ENCODE results near the gene CNNM2.

Gene CNNM2

DNA sequence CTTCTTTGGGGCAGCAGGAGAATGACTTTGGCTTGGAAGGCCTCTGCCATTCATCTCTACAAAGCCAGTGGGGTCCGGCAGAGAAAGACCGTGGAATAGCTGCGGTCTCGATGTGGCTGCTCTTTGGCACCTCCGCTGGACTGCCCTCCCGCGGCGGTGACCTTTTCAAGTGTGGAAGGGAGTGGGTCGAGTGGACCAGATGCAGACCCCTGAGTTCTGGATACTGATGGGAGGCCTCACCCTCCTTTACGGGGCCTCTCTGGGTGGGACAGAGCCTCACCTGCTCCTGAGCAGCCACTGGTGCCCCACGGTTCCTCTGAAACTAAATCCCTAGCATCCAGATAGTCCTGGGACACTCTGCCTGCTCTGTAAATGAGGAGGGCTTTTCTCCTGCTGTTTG is 161.9 kb downstream of the CNNM2 start:
- no peak for DNase-seq (ENCODE audit: low read depth in 1 of 2, low spot score in 1 of 2)
- Histone ChIP-seq H3K27ac (replicated peaks) (no peak overlapping the region), H3K4me3 (replicated peaks; ENCODE audit: insufficient read depth, low read length) (no peak overlapping the region), H3K27me3 (ENCODE audit: insufficient read depth, poor library complexity, severe bottlenecking) (no peaks in the 10 kb centered on the region)
- TF ChIP-seq POLR2AphosphoS5 (IDR thresholded peaks at IDR 0.05; ENCODE audit: low read depth), result no peak
- TF ChIP-seq, protein P1, sequence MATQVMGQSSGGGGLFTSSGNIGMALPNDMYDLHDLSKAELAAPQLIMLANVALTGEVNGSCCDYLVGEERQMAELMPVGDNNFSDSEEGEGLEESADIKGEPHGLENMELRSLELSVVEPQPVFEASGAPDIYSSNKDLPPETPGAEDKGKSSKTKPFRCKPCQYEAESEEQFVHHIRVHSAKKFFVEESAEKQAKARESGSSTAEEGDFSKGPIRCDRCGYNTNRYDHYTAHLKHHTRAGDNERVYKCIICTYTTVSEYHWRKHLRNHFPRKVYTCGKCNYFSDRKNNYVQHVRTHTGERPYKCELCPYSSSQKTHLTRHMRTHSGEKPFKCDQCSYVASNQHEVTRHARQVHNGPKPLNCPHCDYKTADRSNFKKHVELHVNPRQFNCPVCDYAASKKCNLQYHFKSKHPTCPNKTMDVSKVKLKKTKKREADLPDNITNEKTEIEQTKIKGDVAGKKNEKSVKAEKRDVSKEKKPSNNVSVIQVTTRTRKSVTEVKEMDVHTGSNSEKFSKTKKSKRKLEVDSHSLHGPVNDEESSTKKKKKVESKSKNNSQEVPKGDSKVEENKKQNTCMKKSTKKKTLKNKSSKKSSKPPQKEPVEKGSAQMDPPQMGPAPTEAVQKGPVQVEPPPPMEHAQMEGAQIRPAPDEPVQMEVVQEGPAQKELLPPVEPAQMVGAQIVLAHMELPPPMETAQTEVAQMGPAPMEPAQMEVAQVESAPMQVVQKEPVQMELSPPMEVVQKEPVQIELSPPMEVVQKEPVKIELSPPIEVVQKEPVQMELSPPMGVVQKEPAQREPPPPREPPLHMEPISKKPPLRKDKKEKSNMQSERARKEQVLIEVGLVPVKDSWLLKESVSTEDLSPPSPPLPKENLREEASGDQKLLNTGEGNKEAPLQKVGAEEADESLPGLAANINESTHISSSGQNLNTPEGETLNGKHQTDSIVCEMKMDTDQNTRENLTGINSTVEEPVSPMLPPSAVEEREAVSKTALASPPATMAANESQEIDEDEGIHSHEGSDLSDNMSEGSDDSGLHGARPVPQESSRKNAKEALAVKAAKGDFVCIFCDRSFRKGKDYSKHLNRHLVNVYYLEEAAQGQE (IDR thresholded peaks at IDR 0.05; ENCODE audit: insufficient replicate concordance, low read depth), result no peak
- TF ChIP-seq, protein P2, sequence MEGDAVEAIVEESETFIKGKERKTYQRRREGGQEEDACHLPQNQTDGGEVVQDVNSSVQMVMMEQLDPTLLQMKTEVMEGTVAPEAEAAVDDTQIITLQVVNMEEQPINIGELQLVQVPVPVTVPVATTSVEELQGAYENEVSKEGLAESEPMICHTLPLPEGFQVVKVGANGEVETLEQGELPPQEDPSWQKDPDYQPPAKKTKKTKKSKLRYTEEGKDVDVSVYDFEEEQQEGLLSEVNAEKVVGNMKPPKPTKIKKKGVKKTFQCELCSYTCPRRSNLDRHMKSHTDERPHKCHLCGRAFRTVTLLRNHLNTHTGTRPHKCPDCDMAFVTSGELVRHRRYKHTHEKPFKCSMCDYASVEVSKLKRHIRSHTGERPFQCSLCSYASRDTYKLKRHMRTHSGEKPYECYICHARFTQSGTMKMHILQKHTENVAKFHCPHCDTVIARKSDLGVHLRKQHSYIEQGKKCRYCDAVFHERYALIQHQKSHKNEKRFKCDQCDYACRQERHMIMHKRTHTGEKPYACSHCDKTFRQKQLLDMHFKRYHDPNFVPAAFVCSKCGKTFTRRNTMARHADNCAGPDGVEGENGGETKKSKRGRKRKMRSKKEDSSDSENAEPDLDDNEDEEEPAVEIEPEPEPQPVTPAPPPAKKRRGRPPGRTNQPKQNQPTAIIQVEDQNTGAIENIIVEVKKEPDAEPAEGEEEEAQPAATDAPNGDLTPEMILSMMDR (IDR thresholded peaks at IDR 0.05; ENCODE audit: insufficient read depth, low read length), result no peak
- TF ChIP-seq GABPA (IDR thresholded peaks at IDR 0.05; ENCODE audit: low read depth), result no peak
- no peak for TF ChIP-seq SPI1 (IDR thresholded peaks at IDR 0.05; ENCODE audit: borderline replicate concordance, low read depth)

DNA sequence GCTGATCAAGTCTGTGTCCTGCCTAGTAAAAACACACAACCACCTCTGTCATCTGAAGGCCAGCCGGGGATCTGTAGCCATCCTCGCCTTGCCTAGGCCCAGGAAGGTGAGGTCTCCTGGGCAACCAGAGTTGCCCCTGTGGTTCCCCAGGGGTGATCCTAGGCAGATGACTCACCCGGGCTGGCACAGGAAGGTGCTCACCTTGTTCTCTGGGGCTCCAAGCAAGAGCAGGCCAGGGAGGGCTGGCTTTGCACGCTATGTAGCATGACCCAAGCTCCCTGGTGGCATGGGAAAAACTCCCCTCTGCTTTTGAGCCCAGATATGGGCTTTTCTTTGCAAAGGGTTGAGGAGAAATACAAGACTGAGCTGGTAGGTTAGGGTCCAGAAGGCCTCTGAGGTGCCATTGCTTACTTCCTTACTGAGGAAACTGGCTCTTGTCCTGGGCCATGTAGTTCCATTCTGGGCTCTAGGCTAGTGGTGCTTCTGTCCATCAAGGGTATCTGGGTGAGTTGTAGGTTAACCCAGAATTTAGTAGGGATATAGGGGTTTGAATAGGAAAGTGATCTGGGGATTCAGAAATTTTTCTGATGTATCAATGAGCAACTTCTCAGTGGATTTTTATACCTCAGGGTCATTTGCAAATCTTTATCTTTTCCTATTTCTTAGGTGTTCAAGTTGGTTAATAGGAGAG is 162.9 kb downstream of the CNNM2 start:
- Histone ChIP-seq H3K27ac (replicated peaks) (no peak overlapping the region), H3K4me3 (replicated peaks; ENCODE audit: insufficient read depth, low read length) (no peak overlapping the region), H3K27me3 (ENCODE audit: insufficient read depth, poor library complexity, severe bottlenecking) (no peaks in the 10 kb centered on the region)
- TF ChIP-seq, protein P2 (IDR thresholded peaks at IDR 0.05; ENCODE audit: insufficient read depth, low read length), result no peak
- TF ChIP-seq SPI1 (IDR thresholded peaks at IDR 0.05; ENCODE audit: borderline replicate concordance, low read depth) (no peak), GABPA (IDR thresholded peaks at IDR 0.05; ENCODE audit: low read depth) (no peak), POLR2AphosphoS5 (IDR thresholded peaks at IDR 0.05; ENCODE audit: low read depth) (no peak)
- TF ChIP-seq, protein P1 (IDR thresholded peaks at IDR 0.05; ENCODE audit: insufficient replicate concordance, low read depth), result no peak
- no peak for DNase-seq (ENCODE audit: low read depth in 1 of 2, low spot score in 1 of 2)

DNA sequence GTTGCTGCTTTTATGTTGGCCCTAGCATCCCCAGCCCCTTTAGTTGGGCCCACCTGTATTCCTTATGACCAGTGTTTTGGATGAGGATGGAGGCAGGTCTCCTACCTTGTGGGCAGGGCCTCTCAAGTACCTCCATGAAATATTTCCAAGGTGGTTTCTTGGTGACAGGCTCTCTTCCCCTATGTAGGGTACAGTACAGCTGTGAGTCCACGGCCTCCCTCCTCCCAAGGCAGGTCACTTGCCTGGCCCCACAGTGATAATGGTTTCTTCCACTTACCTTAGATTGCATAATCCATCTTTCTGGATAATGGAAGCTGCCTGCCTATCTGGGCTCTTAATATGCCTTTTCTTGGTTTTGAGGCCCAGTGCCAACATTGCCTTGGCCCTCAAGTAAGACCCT is 164.6 kb downstream of the CNNM2 start:
- TF ChIP-seq, protein P2 (IDR thresholded peaks at IDR 0.05; ENCODE audit: insufficient read depth, low read length), result no peak
- TF ChIP-seq POLR2AphosphoS5 (IDR thresholded peaks at IDR 0.05; ENCODE audit: low read depth), result no peak; the same call in none of the 2 replicates
- TF ChIP-seq, protein P1 (IDR thresholded peaks at IDR 0.05; ENCODE audit: insufficient replicate concordance, low read depth), result no peak
- TF ChIP-seq SPI1 (IDR thresholded peaks at IDR 0.05; ENCODE audit: borderline replicate concordance, low read depth), result no peak
- TF ChIP-seq GABPA (IDR thresholded peaks at IDR 0.05; ENCODE audit: low read depth), result no peak

More for the DNA sequence above, 164.6 kb downstream of the CNNM2 start:
- Histone ChIP-seq H3K27me3 (ENCODE audit: insufficient read depth, poor library complexity, severe bottlenecking) (no peaks in the 10 kb centered on the region), H3K27ac (replicated peaks) (no peak overlapping the region), H3K4me3 (replicated peaks; ENCODE audit: insufficient read depth, low read length) (no peak overlapping the region)
- DNase-seq (ENCODE audit: low read depth in 1 of 2, low spot score in 1 of 2), result no peak
